Naive thymus-derived CD8-positive, alpha-beta T cell (primary cell): ENCODE results near the gene MYL9. TPM values are rescaled to one million over a fixed set of nuclear protein-coding genes. Genes with fewer than 3 reads are reported as not detected.
"Not testable (repeated sequence)": the region's sequence is repeated elsewhere in the genome, so short reads cannot be mapped to it uniquely, and the experiment has no call there.

Experiments
- ATAC-seq, 2 donors: fragments of 150-1000 bp; cut with Tn5 transposase in 1 of 2; sonication (Bioruptor Pico), chemical (Tn5 transposase) in 1 of 2; 1 replicate in 1 of 2; 2 replicates in 1 of 2; pipeline ENCODE4 v1.10.0; 2021; ENCODE audit warnings: mild to moderate bottlenecking in 2 of 2, moderate library complexity in 2 of 2
- POLR2A ChIA-PET: fragments of 350-600 bp; sonication (Branson Sonifier 250); formaldehyde crosslinking; loops from one replicate; lab custom pipeline; 2021; ENCODE audit warnings: antibody characterized with exemption; lab: Charles Lee
- DNase-seq, 10 donors: peaks; one replicate each; pipeline versions ENCODE4 v3.0.0 to v3.0.0-alpha.2; 2020 to 2022
- H3K27ac Mint-ChIP-seq, 10 donors: one replicate each; pipeline ENCODE4 v1.8.0; 2020 to 2022; ENCODE audit warnings: mild to moderate bottlenecking in 10 of 10, mixed read lengths in 10 of 10, moderate library complexity in 4 of 10, inconsistent platforms in 1 of 10
- H3K27me3 Mint-ChIP-seq, 5 donors: one replicate each; pipeline ENCODE4 v1.8.0; 2021 to 2022; ENCODE audit warnings: mixed read lengths in 5 of 5
- H3K36me3 Mint-ChIP-seq, 3 donors: one replicate each; pipeline ENCODE4 v1.8.0; 2020 to 2022; ENCODE audit warnings: mixed read lengths in 3 of 3, mild to moderate bottlenecking in 2 of 3, inconsistent platforms in 1 of 3
- H3K4me1 Mint-ChIP-seq, 4 donors: one replicate each; pipeline ENCODE4 v1.8.0; 2021 to 2022; ENCODE audit warnings: mixed read lengths in 4 of 4
- H3K4me3 Mint-ChIP-seq, 10 donors: one replicate each; pipeline ENCODE4 v1.8.0; 2020 to 2022; ENCODE audit warnings: mild to moderate bottlenecking in 10 of 10, mixed read lengths in 10 of 10, moderate library complexity in 6 of 10, inconsistent platforms in 1 of 10
- H3K9me3 Mint-ChIP-seq, 9 donors: one replicate each; pipeline ENCODE4 v1.8.0; 2020 to 2022; ENCODE audit warnings: mixed read lengths in 9 of 9, mild to moderate bottlenecking in 3 of 9, inconsistent platforms in 1 of 9, moderate library complexity in 1 of 9
- polyA plus RNA-seq, 3 donors: library from polyadenylated mRNA; unstranded; fragments of 300-500 nt; fragmentation: Illumina TruSeq; gene quantifications; one replicate each; pipeline ENCODE4 v1.2.3, GENCODE V29; 2021
- total RNA-seq, 8 experiments: library from RNA in 2 of 8; stranded (reverse) in 2 of 8; gene quantifications; one replicate each; pipeline ENCODE4 v1.2.3 and lab custom pipeline; 2021 to 2026

The MYL9 gene
- total and polyA plus RNA-seq, 5 experiments from 2014 or later: 0.05 TPM; not detected in 4

GRCh38 chr20:36504295-36504694, 37.0 kb upstream of the MYL9 start:
- Mint-ChIP-seq H3K4me1 (peaks cover 3 to 16% (median 11%) of the 10 kb centered on the region in 4 donors), H3K4me3 (no peak overlapping the region), H3K27me3 (no peaks in the 10 kb centered on the region), H3K36me3 (peaks cover 0 to 63% (median 0%) of the 10 kb centered on the region in 3 donors), H3K27ac (no peak overlapping the region), H3K9me3 (no peaks in the 10 kb centered on the region)
- POLR2A ChIA-PET: no interaction called here
- ATAC-seq (no peak), DNase-seq (no peak)

GRCh38 chr20:36506253-36506652, 35.1 kb upstream of the MYL9 start:
- POLR2A ChIA-PET: interaction anchor here (0.6 kb wide), 1 partner anchor 537 kb away, joined by 3 read pairs; no protein-coding TSS in a partner anchor
- H3K27me3 Mint-ChIP-seq: no peaks in the 10 kb centered on the region

GRCh38 chr20:36507746-36508145, 33.6 kb upstream of the MYL9 start:
- Mint-ChIP-seq H3K27ac (peak overlapping the region in 1 of 10 donors; percentile 22), H3K36me3 (peaks cover 0 to 51% (median 5%) of the 10 kb centered on the region in 3 donors), H3K4me1 (peaks cover 4 to 16% (median 8%) of the 10 kb centered on the region in 4 donors), H3K27me3 (no peaks in the 10 kb centered on the region), H3K4me3 (no peak overlapping the region), H3K9me3 (no peaks in the 10 kb centered on the region)
- DNase-seq (no peak), ATAC-seq (no peak)
- POLR2A ChIA-PET: no interaction called here

More at GRCh38 chr20:36506253-36506652, 35.1 kb upstream of the MYL9 start:
- no peak overlapping the region for H3K4me3 Mint-ChIP-seq
- ATAC-seq: peak; percentile 89
- H3K9me3 Mint-ChIP-seq: no peaks in the 10 kb centered on the region
- H3K36me3 Mint-ChIP-seq: peaks cover 0 to 51% (median 0%) of the 10 kb centered on the region in 3 donors
- H3K27ac Mint-ChIP-seq: peak overlapping the region in 6 of 10 donors; percentile 33 to 75 (median 58)
- H3K4me1 Mint-ChIP-seq: peaks cover 3 to 16% (median 11%) of the 10 kb centered on the region in 4 donors
- peak in 4 of 10 donors; percentile 15 to 49 (median 37) for DNase-seq

- ATAC-seq (no peak), DNase-seq (no peak)
- Mint-ChIP-seq H3K4me3 (no peak overlapping the region), H3K4me1 (peaks cover 0 to 11% (median 4%) of the 10 kb centered on the region in 4 donors), H3K27ac (peak overlapping the region in 2 of 10 donors; percentile 11 to 65), H3K36me3 (peaks cover 0 to 60% (median 2%) of the 10 kb centered on the region in 3 donors), H3K27me3 (no peaks in the 10 kb centered on the region), H3K9me3 (no peaks in the 10 kb centered on the region)
- POLR2A ChIA-PET: no interaction called here
Measured at GRCh38 chr20:36519012-36519719, 22.2 kb upstream of the MYL9 start.

- Mint-ChIP-seq H3K9me3 (no peaks in the 10 kb centered on the region), H3K36me3 (peaks cover 0 to 60% (median 2%) of the 10 kb centered on the region in 3 donors), H3K4me1 (peaks cover 0 to 12% (median 3%) of the 10 kb centered on the region in 4 donors), H3K4me3 (no peak overlapping the region), H3K27me3 (no peaks in the 10 kb centered on the region), H3K27ac (peak overlapping the region in 3 of 10 donors; percentile 11 to 43 (median 27))
- DNase-seq (no peak), ATAC-seq (no peak)
- POLR2A ChIA-PET: interaction anchor here (0.6 kb wide), 1 partner anchor 18 kb away, joined by 5 read pairs; no protein-coding TSS in a partner anchor
Measured at GRCh38 chr20:36519944-36520343, 21.4 kb upstream of the MYL9 start.

GRCh38 chr20:36521526-36521925, 19.8 kb upstream of the MYL9 start:
- H3K27me3 Mint-ChIP-seq: no peaks in the 10 kb centered on the region
- peak overlapping the region in 3 of 10 donors; percentile 28 to 84 (median 47) for H3K27ac Mint-ChIP-seq
- peaks cover 0 to 61% (median 5%) of the 10 kb centered on the region in 3 donors for H3K36me3 Mint-ChIP-seq
- POLR2A ChIA-PET: no interaction called here
- peaks cover 0 to 12% (median 3%) of the 10 kb centered on the region in 4 donors for H3K4me1 Mint-ChIP-seq
- no peak for DNase-seq
- H3K9me3 Mint-ChIP-seq: no peaks in the 10 kb centered on the region
- no peak for ATAC-seq
- H3K4me3 Mint-ChIP-seq: no peak overlapping the region

GRCh38 chr20:36522412-36522811, 18.9 kb upstream of the MYL9 start:
- ATAC-seq, DNase-seq, H3K27me3 Mint-ChIP-seq, POLR2A ChIA-PET, H3K4me3 Mint-ChIP-seq, H3K9me3 Mint-ChIP-seq: not testable (repeated sequence)
- H3K27ac Mint-ChIP-seq: peak overlapping the region in 6 of 10 donors; percentile 28 to 84 (median 38)
- peaks cover 0 to 70% (median 9%) of the 10 kb centered on the region in 3 donors for H3K36me3 Mint-ChIP-seq
- H3K4me1 Mint-ChIP-seq: peaks cover 0 to 12% (median 3%) of the 10 kb centered on the region in 4 donors

- peaks cover 0 to 12% (median 3%) of the 10 kb centered on the region in 4 donors for H3K4me1 Mint-ChIP-seq
- POLR2A ChIA-PET: interaction anchor here (0.6 kb wide), 1 partner anchor 405 kb away, joined by 4 read pairs; no protein-coding TSS in a partner anchor
- H3K27ac Mint-ChIP-seq: no peak overlapping the region
- H3K4me3 Mint-ChIP-seq: no peak overlapping the region
- peaks cover 0 to 72% (median 10%) of the 10 kb centered on the region in 3 donors for H3K36me3 Mint-ChIP-seq
- H3K9me3 Mint-ChIP-seq: no peaks in the 10 kb centered on the region
- no peak for ATAC-seq
- no peaks in the 10 kb centered on the region for H3K27me3 Mint-ChIP-seq
- DNase-seq: no peak
Measured at GRCh38 chr20:36523341-36523740, 18.0 kb upstream of the MYL9 start.

GRCh38 chr20:36525620-36526365, 15.5 kb upstream of the MYL9 start:
- H3K36me3 Mint-ChIP-seq: peaks cover 0 to 58% (median 10%) of the 10 kb centered on the region in 3 donors
- DNase-seq (no peak), ATAC-seq (no peak)
- POLR2A ChIA-PET: no interaction called here
- H3K4me3 Mint-ChIP-seq: no peak overlapping the region
- no peaks in the 10 kb centered on the region for H3K27me3 Mint-ChIP-seq
- H3K4me1 Mint-ChIP-seq: peaks cover 0 to 12% (median 2%) of the 10 kb centered on the region in 4 donors
- H3K27ac Mint-ChIP-seq: peak overlapping the region in 5 of 10 donors; percentile 51 to 79 (median 63)
- H3K9me3 Mint-ChIP-seq: no peaks in the 10 kb centered on the region

GRCh38 chr20:36526521-36527011, 14.8 kb upstream of the MYL9 start:
- Mint-ChIP-seq H3K4me1 (peaks cover 0 to 12% (median 1%) of the 10 kb centered on the region in 4 donors), H3K4me3 (no peak overlapping the region), H3K27me3 (no peaks in the 10 kb centered on the region), H3K27ac (peak overlapping the region in 2 of 10 donors; percentile 11 to 50), H3K36me3 (peaks cover 0 to 53% (median 10%) of the 10 kb centered on the region in 3 donors), H3K9me3 (no peaks in the 10 kb centered on the region)
- DNase-seq (no peak), ATAC-seq (no peak)
- POLR2A ChIA-PET: no interaction called here

- POLR2A ChIA-PET: no interaction called here
- peaks cover 0 to 45% (median 10%) of the 10 kb centered on the region in 3 donors for H3K36me3 Mint-ChIP-seq
- ATAC-seq (no peak), DNase-seq (no peak)
- no peaks in the 10 kb centered on the region for H3K9me3 Mint-ChIP-seq
- peak overlapping the region in 6 of 10 donors; percentile 14 to 71 (median 35) for H3K27ac Mint-ChIP-seq
- H3K4me3 Mint-ChIP-seq: no peak overlapping the region
- H3K4me1 Mint-ChIP-seq: peaks cover 0 to 12% (median under 1%) of the 10 kb centered on the region in 4 donors
- no peaks in the 10 kb centered on the region for H3K27me3 Mint-ChIP-seq
Measured at GRCh38 chr20:36527331-36528125, 13.8 kb upstream of the MYL9 start.
